Activated naive CD8-positive, alpha-beta T cell treated with anti-CD3 and anti-CD28 coated beads, Interleukin-2, amount 10 ng/mL, durations not matched to agents 7 days and 5 days (primary cell): ENCODE results near the gene RRP15. TPM values are rescaled to one million over a fixed set of nuclear protein-coding genes. Genes with fewer than 3 reads are reported as not detected.
A peak's percentile ranks its signal among the peaks of the same experiment; 100 is the strongest.

Experiments used
- ATAC-seq: fragments of 150-1000 bp; cut with Tn5 transposase; one replicate; pipeline ENCODE4 v1.10.0; 2021; ENCODE audit warnings: low read depth, moderate library complexity
- POLR2A ChIA-PET: fragments of 350-600 bp; sonication (Branson Sonifier 250); formaldehyde crosslinking; loops from one replicate; lab custom pipeline; 2021; ENCODE audit warnings: antibody characterized with exemption; lab: Charles Lee
- DNase-seq: peaks from one replicate; pipeline ENCODE4 v3.0.0; 2021
- H3K27ac Mint-ChIP-seq: one replicate; pipeline ENCODE4 v1.8.0; 2022; ENCODE audit warnings: mild to moderate bottlenecking, mixed read lengths
- H3K27me3 Mint-ChIP-seq: one replicate; pipeline ENCODE4 v1.8.0; 2022; ENCODE audit warnings: mild to moderate bottlenecking, moderate library complexity, mixed read lengths
- H3K36me3 Mint-ChIP-seq: one replicate; pipeline ENCODE4 v1.8.0; 2021; ENCODE audit warnings: mild to moderate bottlenecking, mixed read lengths
- H3K4me1 Mint-ChIP-seq: one replicate; pipeline ENCODE4 v1.8.0; 2021; ENCODE audit warnings: mixed read lengths
- H3K4me3 Mint-ChIP-seq: one replicate; pipeline ENCODE4 v1.8.0; 2022; ENCODE audit warnings: mild to moderate bottlenecking, moderate library complexity, mixed read lengths
- H3K9me3 Mint-ChIP-seq: one replicate; pipeline ENCODE4 v1.8.0; 2021; ENCODE audit warnings: mixed read lengths
- total RNA-seq, 2 experiments: library from RNA; stranded (reverse); gene quantifications; one replicate each; pipeline ENCODE4 v1.2.3, GENCODE V29; 2021

The RRP15 gene
- total RNA-seq, 2 experiments from 2014 or later = 15.6 to 17.9 TPM

- no peaks in the 10 kb centered on the region for H3K27me3 Mint-ChIP-seq
- ATAC-seq (no peak), DNase-seq (no peak)
- no peaks in the 10 kb centered on the region for H3K9me3 Mint-ChIP-seq
- H3K4me1 Mint-ChIP-seq = no peaks in the 10 kb centered on the region
- no peaks in the 10 kb centered on the region for H3K36me3 Mint-ChIP-seq
- no peak overlapping the region for H3K4me3 Mint-ChIP-seq
- H3K27ac Mint-ChIP-seq = no peak overlapping the region
- POLR2A ChIA-PET = no interaction called here
These were observed 79.1 kb downstream of the RRP15 start for GRCh38 chr1:218364028-218364710.

- Mint-ChIP-seq H3K9me3 (no peaks in the 10 kb centered on the region), H3K27me3 (no peaks in the 10 kb centered on the region), H3K27ac (no peak overlapping the region), H3K36me3 (no peaks in the 10 kb centered on the region), H3K4me1 (peaks cover 1% of the 10 kb centered on the region), H3K4me3 (no peak overlapping the region)
- ATAC-seq (no peak), DNase-seq (no peak)
- POLR2A ChIA-PET = interaction anchor here (0.7 kb wide), 1 partner anchor 808 kb away, joined by 4 read pairs; no protein-coding TSS in a partner anchor
These were observed 80.3 kb downstream of the RRP15 start for GRCh38 chr1:218365226-218365999.

- POLR2A ChIA-PET = no interaction called here
- no peak for DNase-seq
- Mint-ChIP-seq H3K27ac (no peak overlapping the region), H3K4me3 (no peak overlapping the region), H3K4me1 (peaks cover 1% of the 10 kb centered on the region), H3K27me3 (no peaks in the 10 kb centered on the region), H3K9me3 (no peaks in the 10 kb centered on the region), H3K36me3 (no peaks in the 10 kb centered on the region)
- no peak for ATAC-seq
These were observed 81.4 kb downstream of the RRP15 start for GRCh38 chr1:218366322-218367052.

GRCh38 chr1:218367118-218367517 lies 82.0 kb downstream of the RRP15 start:
- Mint-ChIP-seq H3K36me3 (no peaks in the 10 kb centered on the region), H3K4me3 (no peak overlapping the region), H3K27me3 (no peaks in the 10 kb centered on the region), H3K4me1 (peaks cover 1% of the 10 kb centered on the region), H3K27ac (no peak overlapping the region), H3K9me3 (no peaks in the 10 kb centered on the region)
- ATAC-seq (no peak), DNase-seq (no peak)
- POLR2A ChIA-PET = no interaction called here

GRCh38 chr1:218368686-218369085 lies 83.6 kb downstream of the RRP15 start:
- POLR2A ChIA-PET = no interaction called here
- Mint-ChIP-seq H3K36me3 (no peaks in the 10 kb centered on the region), H3K27me3 (no peaks in the 10 kb centered on the region), H3K4me3 (no peak overlapping the region), H3K4me1 (peaks cover 1% of the 10 kb centered on the region), H3K9me3 (no peaks in the 10 kb centered on the region), H3K27ac (no peak overlapping the region)
- DNase-seq (no peak), ATAC-seq (no peak)

- ATAC-seq (no peak), DNase-seq (no peak)
- Mint-ChIP-seq H3K36me3 (no peaks in the 10 kb centered on the region), H3K4me3 (no peak overlapping the region), H3K9me3 (no peaks in the 10 kb centered on the region), H3K27me3 (peaks cover 3% of the 10 kb centered on the region), H3K27ac (no peak overlapping the region), H3K4me1 (peaks cover 1% of the 10 kb centered on the region)
- POLR2A ChIA-PET = no interaction called here
These were observed 84.8 kb downstream of the RRP15 start for GRCh38 chr1:218369688-218370511.

GRCh38 chr1:218371927-218372672 lies 87.0 kb downstream of the RRP15 start:
- POLR2A ChIA-PET = no interaction called here
- Mint-ChIP-seq H3K36me3 (no peaks in the 10 kb centered on the region), H3K27me3 (peaks cover 15% of the 10 kb centered on the region), H3K4me1 (peaks cover 3% of the 10 kb centered on the region), H3K4me3 (no peak overlapping the region), H3K9me3 (no peaks in the 10 kb centered on the region), H3K27ac (no peak overlapping the region)
- ATAC-seq = no peak
- no peak for DNase-seq

GRCh38 chr1:218374401-218375353 lies 89.6 kb downstream of the RRP15 start:
- H3K27me3 Mint-ChIP-seq = peaks cover 24% of the 10 kb centered on the region
- H3K4me1 Mint-ChIP-seq = peaks cover 9% of the 10 kb centered on the region
- no peak for DNase-seq
- H3K4me3 Mint-ChIP-seq = no peak overlapping the region
- H3K36me3 Mint-ChIP-seq = no peaks in the 10 kb centered on the region
- no peaks in the 10 kb centered on the region for H3K9me3 Mint-ChIP-seq
- ATAC-seq = no peak
- POLR2A ChIA-PET = no interaction called here
- no peak overlapping the region for H3K27ac Mint-ChIP-seq

GRCh38 chr1:218376722-218377121 lies 91.6 kb downstream of the RRP15 start:
- POLR2A ChIA-PET = no interaction called here
- peaks cover 8% of the 10 kb centered on the region for H3K4me1 Mint-ChIP-seq
- H3K27ac Mint-ChIP-seq = no peak overlapping the region
- H3K9me3 Mint-ChIP-seq = no peaks in the 10 kb centered on the region
- H3K27me3 Mint-ChIP-seq = peaks cover 34% of the 10 kb centered on the region
- H3K4me3 Mint-ChIP-seq = no peak overlapping the region
- ATAC-seq (no peak), DNase-seq (no peak)
- H3K36me3 Mint-ChIP-seq = no peaks in the 10 kb centered on the region

GRCh38 chr1:218377143-218377660 lies 92.1 kb downstream of the RRP15 start:
- Mint-ChIP-seq H3K4me1 (peaks cover 8% of the 10 kb centered on the region), H3K36me3 (no peaks in the 10 kb centered on the region), H3K27me3 (peaks cover 36% of the 10 kb centered on the region), H3K4me3 (peak overlapping the region; percentile 32), H3K27ac (peak overlapping the region; percentile 71), H3K9me3 (no peaks in the 10 kb centered on the region)
- ATAC-seq (peak; percentile 95), DNase-seq (no peak)
- POLR2A ChIA-PET = no interaction called here

- H3K27me3 Mint-ChIP-seq = peaks cover 37% of the 10 kb centered on the region
- H3K4me1 Mint-ChIP-seq = peaks cover 8% of the 10 kb centered on the region
- POLR2A ChIA-PET = no interaction called here
- DNase-seq (no peak), ATAC-seq (no peak)
- no peak overlapping the region for H3K4me3 Mint-ChIP-seq
- no peaks in the 10 kb centered on the region for H3K36me3 Mint-ChIP-seq
- H3K9me3 Mint-ChIP-seq = no peaks in the 10 kb centered on the region
- H3K27ac Mint-ChIP-seq = no peak overlapping the region
These were observed 95.3 kb downstream of the RRP15 start for GRCh38 chr1:218380125-218380977.
